IMR-90 (cell line): ENCODE measurements around the gene LAIR2. TPM values are rescaled to one million over a fixed set of nuclear protein-coding genes. Genes with fewer than 3 reads are reported as not detected.

Experiments
- ATAC-seq: fragments of 200-7000 bp; cut with Tn5 transposase; 2 replicates; pipeline ENCODE4 v1.9.1; 2020; ENCODE audit warnings: low read depth, mild to moderate bottlenecking, moderate library complexity
- BruUV-seq: library from RNA; stranded (reverse); fragments of 400-500 nt; replicated peaks from 2 replicates; lab custom pipeline; 2021; lab: Mats Ljungman, UMichigan
- CTCF ChIA-PET: fragments of 300-600 bp; formaldehyde crosslinking; extraction: SDS; loops from one replicate; lab custom pipeline; 2021; ENCODE audit warnings: antibody characterized with exemption; lab: Yijun Ruan, JAX
- POLR2A ChIA-PET: fragments of 300-600 bp; sonication (Branson Sonifier 250); formaldehyde crosslinking; loops from one replicate; lab custom pipeline; 2022; ENCODE audit warnings: antibody characterized with exemption; ENCODE audit not compliant: unreplicated experiment; lab: Charles Lee
- DNase-seq: peaks from one replicate; pipeline ENCODE4 v3.0.0; 2013
- H2AFZ ChIP-seq: replicated peaks from 2 replicates; pipeline ENCODE3; 2013; ENCODE audit warnings: low read length, mild to moderate bottlenecking; ENCODE audit not compliant: poor library complexity
- H2AK5ac ChIP-seq: 2 replicates; pipeline ENCODE4 v1.6.1; 2013; ENCODE audit warnings: low read depth, low read length, inconsistent platforms
- H2AK9ac ChIP-seq: replicated peaks from 2 replicates; pipeline ENCODE3; 2013; ENCODE audit warnings: mild to moderate bottlenecking, low read depth, low read length, moderate library complexity; ENCODE audit not compliant: poor library complexity
- H2BK120ac ChIP-seq: 2 replicates; pipeline ENCODE4 v1.6.1; 2013; ENCODE audit warnings: low read depth, low read length, inconsistent platforms
- H2BK15ac ChIP-seq: 3 replicates; pipeline ENCODE4 v1.6.1; 2013; ENCODE audit warnings: low read depth, low read length, inconsistent platforms
- H2BK20ac ChIP-seq: 2 replicates; pipeline ENCODE4 v1.6.1; 2013; ENCODE audit warnings: low read depth, mild to moderate bottlenecking, inconsistent platforms, low read length, moderate library complexity
- H2BK5ac ChIP-seq: 2 replicates; pipeline ENCODE4 v1.6.1; 2013; ENCODE audit warnings: mild to moderate bottlenecking, low read depth, low read length, inconsistent platforms; ENCODE audit not compliant: poor library complexity, severe bottlenecking
- H3K14ac ChIP-seq: replicated peaks from 2 replicates; pipeline ENCODE4 v1.6.1; 2013; ENCODE audit warnings: low read depth, low read length, inconsistent platforms
- H3K18ac ChIP-seq: 2 replicates; pipeline ENCODE4 v1.6.1; 2013; ENCODE audit warnings: low read depth, low read length, control low read depth
- H3K23ac ChIP-seq: 2 replicates; pipeline ENCODE4 v1.6.1; 2013; ENCODE audit warnings: low read depth, low read length, inconsistent platforms
- H3K27ac ChIP-seq: 2 replicates; pipeline ENCODE4 v1.5.1; 2013; ENCODE audit warnings: mild to moderate bottlenecking, control low read depth, low read length; ENCODE audit not compliant: insufficient read depth
- H3K27me3 ChIP-seq: 2 replicates; pipeline ENCODE4 v1.6.1; 2013; ENCODE audit warnings: low read length; ENCODE audit not compliant: control insufficient read depth, insufficient read depth
- H3K36me3 ChIP-seq: 2 replicates; pipeline ENCODE4 v1.6.1; 2013; ENCODE audit warnings: low read length, mixed read lengths; ENCODE audit not compliant: control insufficient read depth, insufficient read depth
- H3K4ac ChIP-seq: 2 replicates; pipeline ENCODE4 v1.6.1; 2013; ENCODE audit warnings: low read depth, low read length, inconsistent platforms
- H3K4me1 ChIP-seq: 2 replicates; pipeline ENCODE4 v1.6.1; 2013; ENCODE audit warnings: low read length, mixed read lengths; ENCODE audit not compliant: control insufficient read depth, insufficient read depth
- H3K4me2 ChIP-seq: 2 replicates; pipeline ENCODE4 v1.6.1; 2013; ENCODE audit warnings: low read depth, mild to moderate bottlenecking, control low read depth, low read length, moderate library complexity
- H3K4me3 ChIP-seq: 2 replicates; pipeline ENCODE4 v1.5.1; 2013; ENCODE audit warnings: low read depth, mild to moderate bottlenecking, control low read depth, low read length, moderate library complexity; ENCODE audit not compliant: insufficient read depth
- H3K56ac ChIP-seq: 2 replicates; pipeline ENCODE4 v1.6.1; 2013; ENCODE audit warnings: low read length, inconsistent platforms; ENCODE audit not compliant: insufficient read depth; ENCODE audit errors: extremely low read depth
- H3K79me1 ChIP-seq, 2 experiments: 2 replicates each; pipeline ENCODE4 v1.6.1; 2013; ENCODE audit warnings: low read length in 2 of 2, inconsistent platforms in 1 of 2, low read depth in 1 of 2
- H3K9ac ChIP-seq: 2 replicates; pipeline ENCODE4 v1.6.1; 2013; ENCODE audit warnings: low read depth, low read length, control low read depth
- H3K9me1 ChIP-seq: 2 replicates; pipeline ENCODE4 v1.6.1; 2013; ENCODE audit warnings: low read length, inconsistent platforms; ENCODE audit not compliant: insufficient read depth
- H3K9me3 ChIP-seq: 2 replicates; pipeline ENCODE4 v1.6.1; 2013; ENCODE audit warnings: low read length; ENCODE audit not compliant: control insufficient read depth, insufficient read depth
- H4K20me1 ChIP-seq: 2 replicates; pipeline ENCODE4 v1.6.1; 2013; ENCODE audit warnings: low read length, inconsistent platforms; ENCODE audit not compliant: insufficient read depth
- H4K5ac ChIP-seq: 2 replicates; pipeline ENCODE4 v1.6.1; 2013; ENCODE audit warnings: mild to moderate bottlenecking, low read depth, low read length, control low read depth
- H4K8ac ChIP-seq, 2 experiments: 2 replicates each; pipeline ENCODE4 v1.6.1; 2013; ENCODE audit warnings: low read depth in 2 of 2, low read length in 2 of 2, control low read depth in 1 of 2, inconsistent platforms in 1 of 2
- H4K91ac ChIP-seq: 2 replicates; pipeline ENCODE4 v1.6.1; 2013; ENCODE audit warnings: low read depth, low read length, inconsistent platforms; ENCODE audit not compliant: insufficient read depth
- BHLHE40 ChIP-seq: fragments of 150-350 bp; IDR thresholded peaks from 2 replicates; pipeline ENCODE4 v1.6.1; 2016; ENCODE audit warnings: mild to moderate bottlenecking, low read depth, low read length
- CTCF ChIP-seq: conservative IDR thresholded peaks from 2 replicates; pipeline ENCODE4 v1.5.1; 2012; ENCODE audit warnings: mild to moderate bottlenecking, low read depth, low read length, improper control_type of control experiment
- FOS ChIP-seq: fragments of 150-350 bp; IDR thresholded peaks from 2 replicates; pipeline ENCODE4 v1.6.1; 2016; ENCODE audit warnings: low read depth, low read length
- MXI1 ChIP-seq: IDR thresholded peaks from 2 replicates; pipeline ENCODE4 v1.6.1; 2012; ENCODE audit warnings: low read depth, mild to moderate bottlenecking, low read length, moderate library complexity, borderline replicate concordance
- POLR2A ChIP-seq: IDR thresholded peaks from 2 replicates; pipeline ENCODE4 v1.6.1; 2012; ENCODE audit warnings: mild to moderate bottlenecking, low read depth, low read length
- RCOR1 ChIP-seq: IDR thresholded peaks from 2 replicates; pipeline ENCODE4 v1.6.1; 2012; ENCODE audit warnings: mild to moderate bottlenecking, low read length, improper control_type of control experiment; ENCODE audit not compliant: insufficient replicate concordance
- SMC3 ChIP-seq: fragments of 150-350 bp; IDR thresholded peaks from 2 replicates; pipeline ENCODE4 v1.6.1; 2016; ENCODE audit warnings: low read depth, mild to moderate bottlenecking, antibody characterized with exemption, low read length, moderate library complexity
- WGBS, 2 experiments: methylation state at CpG; one replicate each; pipeline versions ENCODE4 v1.1.5 to v1.1.7; 2013; ENCODE audit warnings: missing lambda C conversion rate in 2 of 2; ENCODE audit not compliant: insufficient read length in 1 of 2; ENCODE audit errors: extremely low coverage in 2 of 2; 5-methylcytosine and 5-hydroxymethylcytosine counted together
- dilution Hi-C: fragments of 300-500 bp; cut with HindIII; formaldehyde crosslinking; loops from one replicate; pipeline ENCODE4 v1.14.3; 2018; ENCODE audit warnings: low sequenced_read_pairs; ENCODE audit not compliant: unreplicated experiment
- in situ Hi-C: fragments of 300-500 bp; cut with MboI; formaldehyde crosslinking; loops from 3 replicates; pipeline ENCODE4 v1.14.3; 2019; ENCODE audit warnings: low sequenced_read_pairs, inconsistent platforms, mixed read lengths
- intact Hi-C: fragments of 100-400 bp; cut with micrococcal nuclease; formaldehyde crosslinking; loops from 2 replicates; pipeline ENCODE4 v1.10.0; 2022
- polyA plus RNA-seq, 3 experiments: library from polyadenylated mRNA; depleted of rRNA; stranded (reverse); fragments of >200 nt; gene quantifications; 2 replicates each; pipeline ENCODE4 v1.2.3, GENCODE V29; 2012; ENCODE audit warnings: low replicate concordance in 1 of 3
- total RNA-seq: library from RNA; depleted of rRNA; stranded (reverse); fragments of >200 nt; gene quantifications from 2 replicates; pipeline ENCODE4 v1.2.3, GENCODE V29; 2012

LAIR2 gene
- total and polyA plus RNA-seq, 2 of the 4 experiments (the other 2 are of a cell fraction) = not detected

GRCh38 chr19:54551950-54552912 lies 49.6 kb downstream of the LAIR2 start:
- Histone ChIP-seq H2BK20ac (no peak overlapping the region), H3K9me3 (peaks cover 38% of the 10 kb centered on the region), H3K14ac (no peak overlapping the region), H3K36me3 (no peaks in the 10 kb centered on the region), H2BK15ac (no peak overlapping the region), H3K79me1 (no peaks in the 10 kb centered on the region), H2AK9ac (no peak overlapping the region), H3K27me3 (no peaks in the 10 kb centered on the region), H3K4ac (no peak overlapping the region), H3K23ac (no peak overlapping the region), H3K56ac (no peak overlapping the region), H4K8ac (no peak overlapping the region), H4K91ac (no peak overlapping the region), H3K4me2 (no peak overlapping the region), H3K4me3 (no peak overlapping the region), H3K9ac (no peak overlapping the region), H4K20me1 (no peaks in the 10 kb centered on the region), H2BK120ac (no peak overlapping the region), H4K5ac (no peak overlapping the region), H2AK5ac (no peak overlapping the region), H3K9me1 (no peaks in the 10 kb centered on the region), H3K4me1 (no peaks in the 10 kb centered on the region), H2AFZ (no peak overlapping the region), H3K18ac (no peak overlapping the region), H3K27ac (no peak overlapping the region), H2BK5ac (peak overlapping the region; percentile 72)
- no peak for DNase-seq
- in situ Hi-C loops (no loop called here), intact Hi-C loops (no loop called here), dilution Hi-C loops (no loop called here)
- WGBS, 2 experiments = 74 to 100% methylated on average over 1 to 7 of the region's 22 CpGs
- no peak for ATAC-seq
- BruUV-seq = no TSS peak
- TF ChIP-seq RCOR1 (no peak), POLR2A (no peak), BHLHE40 (no peak), CTCF (no peak), FOS (no peak), SMC3 (no peak), MXI1 (no peak)
- ChIA-PET POLR2A (no interaction called here), CTCF (no interaction called here)
